HG03432 (cell line): ENCODE data around the gene FHIP1A.
"Not testable (repeated sequence)": the region's sequence is repeated elsewhere in the genome, so short reads cannot be mapped to it uniquely, and the experiment has no call there.

Experiments used
- ATAC-seq: cut with Tn5 transposase; IDR thresholded peaks from one replicate; pipeline ENCODE4 v1.9.1; 2021; ENCODE audit warnings: mild to moderate bottlenecking, moderate library complexity; ENCODE audit not compliant: unreplicated experiment

FHIP1A gene

DNA sequence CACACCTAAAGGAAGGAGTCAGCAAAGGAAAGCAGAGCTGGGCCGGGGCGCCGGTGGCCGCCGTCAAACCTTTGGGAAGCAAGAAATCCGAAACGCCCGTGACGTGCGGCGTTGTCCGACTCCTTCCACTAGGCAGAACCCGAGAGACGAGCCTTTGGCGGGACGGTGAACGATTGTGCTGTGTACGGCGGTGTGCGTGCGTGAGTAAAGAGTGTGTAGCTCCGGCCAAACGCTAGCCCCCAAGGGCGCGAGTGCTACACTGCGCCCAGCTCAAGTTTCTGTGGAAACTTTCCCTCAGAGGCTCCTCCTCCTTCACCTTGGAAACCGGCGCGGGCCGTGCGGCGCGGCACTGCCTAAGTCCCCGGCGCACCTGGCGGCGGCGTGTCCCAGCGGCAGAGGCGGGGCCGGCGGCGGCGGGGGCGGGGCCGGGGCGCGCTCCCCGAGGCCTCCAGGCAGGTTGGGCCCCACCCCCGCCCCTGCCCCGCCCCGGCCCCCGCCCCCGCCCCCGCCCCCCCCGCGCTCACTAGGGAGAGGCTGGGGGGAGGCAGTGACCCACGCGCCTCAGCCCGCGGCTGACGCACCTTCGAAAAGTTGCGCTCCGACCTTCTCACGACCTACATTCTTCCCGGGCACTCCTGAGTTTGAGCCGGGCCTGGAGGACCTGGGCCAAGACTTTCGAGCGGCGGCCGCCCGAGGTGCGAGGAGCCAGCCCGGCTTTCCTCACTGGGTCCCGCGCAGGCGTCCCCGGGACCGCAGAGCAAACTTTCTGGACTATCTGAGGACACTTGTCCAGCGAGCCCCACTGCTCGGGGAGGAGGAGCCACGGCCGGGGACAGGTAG is at the start of gene FHIP1A:
Gene FHIP1A (plus strand): TSS at position 547 of the 840 bp plus-strand sequence. CDS start 157,084 bp downstream, outside the sequence.
- peak; percentile 77 for ATAC-seq

DNA sequence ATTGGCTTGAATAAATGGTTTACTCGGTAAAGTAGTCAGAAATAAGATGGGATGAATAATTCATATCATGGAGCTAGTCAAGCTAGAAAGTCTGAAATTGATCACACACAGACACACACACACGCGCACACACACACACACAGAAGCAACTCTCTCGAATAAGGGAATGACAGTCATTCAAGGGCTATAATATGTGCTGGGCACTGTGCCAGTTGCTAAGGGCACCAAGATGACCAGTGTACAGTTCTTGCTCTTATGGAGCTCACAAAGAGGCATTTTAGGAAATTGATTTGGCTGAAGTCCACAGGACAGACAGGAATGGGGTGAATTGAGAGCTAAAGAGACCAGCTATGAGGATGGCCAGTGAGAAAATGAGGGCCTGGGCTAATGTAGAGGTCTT is 49.4 kb upstream of the FHIP1A start:
- no peak for ATAC-seq

DNA sequence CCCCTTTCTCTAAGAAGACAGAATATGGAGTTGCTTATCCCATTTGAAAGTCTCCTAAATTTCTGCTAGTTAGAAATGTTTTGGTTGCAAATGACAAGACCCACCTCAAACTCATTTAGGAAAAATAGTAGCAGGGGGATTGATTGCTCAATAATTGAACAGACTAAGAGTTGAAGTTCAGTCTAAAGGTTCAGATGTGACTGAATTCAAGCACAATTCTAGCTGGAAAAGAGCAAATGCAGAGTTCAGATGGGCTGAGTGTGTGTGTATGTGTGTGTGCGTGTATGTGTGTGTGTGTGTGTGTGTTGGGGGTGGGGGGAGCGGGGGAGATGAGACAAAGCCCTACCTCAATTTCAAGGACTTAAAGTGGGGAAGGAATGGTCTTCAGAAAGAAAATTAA is 47.9 kb upstream of the FHIP1A start:
- no peak for ATAC-seq

DNA sequence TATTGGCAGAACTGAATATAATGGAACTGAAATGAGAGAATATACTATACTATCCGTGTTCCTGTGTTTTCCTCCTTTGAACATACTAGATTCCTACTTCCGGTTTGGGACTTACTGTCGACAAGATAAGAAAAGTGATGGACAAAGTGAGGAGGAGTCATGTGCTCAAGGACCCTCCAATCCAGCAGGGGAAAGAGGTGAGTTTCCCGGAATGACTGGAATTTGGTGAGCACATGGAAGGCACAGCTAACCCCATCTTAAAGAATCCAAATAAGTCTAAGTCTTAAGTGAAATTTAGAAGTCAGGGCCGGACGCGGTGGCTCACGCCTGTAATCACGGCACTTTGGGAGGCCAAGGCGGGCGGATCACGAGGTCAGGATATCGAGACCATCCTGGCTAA is 47.0 kb upstream of the FHIP1A start:
- ATAC-seq, result no peak

DNA sequence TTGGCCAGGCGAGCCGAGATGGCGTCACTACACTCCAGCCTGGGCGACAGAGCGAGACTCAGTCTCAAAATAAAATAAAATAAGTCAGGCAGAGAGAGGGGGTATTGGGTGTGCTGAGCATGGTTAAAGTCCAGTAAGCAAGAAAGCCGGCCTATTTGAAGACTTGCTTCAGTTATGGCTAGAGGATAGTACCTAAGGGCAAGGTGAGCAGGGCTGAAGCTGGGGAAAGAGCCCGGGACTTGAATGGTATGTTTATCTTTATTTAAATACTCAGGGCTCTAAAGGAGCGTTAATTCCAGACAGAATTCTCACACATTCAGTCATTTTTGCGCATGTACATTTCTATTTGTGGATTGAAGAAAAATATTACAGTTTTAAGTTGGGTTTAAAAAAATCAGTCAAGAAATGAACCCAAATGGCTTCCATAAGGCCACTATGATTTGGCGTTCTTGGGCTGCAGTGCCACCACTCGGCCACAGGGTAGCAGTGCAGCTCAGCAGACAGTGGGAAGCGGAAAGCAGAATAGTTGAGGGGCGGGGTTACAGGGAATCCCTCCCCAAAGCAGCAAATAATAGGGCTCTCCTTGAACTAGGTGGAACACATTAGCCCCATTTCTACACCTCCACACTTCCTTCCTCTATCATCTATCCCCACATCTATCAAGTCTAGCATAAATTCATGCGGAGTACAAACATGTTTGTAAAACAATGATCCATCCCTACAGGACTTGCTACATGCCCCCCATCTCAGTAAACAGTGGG is 46.4 kb upstream of the FHIP1A start:
- ATAC-seq, result peak; percentile 98

DNA sequence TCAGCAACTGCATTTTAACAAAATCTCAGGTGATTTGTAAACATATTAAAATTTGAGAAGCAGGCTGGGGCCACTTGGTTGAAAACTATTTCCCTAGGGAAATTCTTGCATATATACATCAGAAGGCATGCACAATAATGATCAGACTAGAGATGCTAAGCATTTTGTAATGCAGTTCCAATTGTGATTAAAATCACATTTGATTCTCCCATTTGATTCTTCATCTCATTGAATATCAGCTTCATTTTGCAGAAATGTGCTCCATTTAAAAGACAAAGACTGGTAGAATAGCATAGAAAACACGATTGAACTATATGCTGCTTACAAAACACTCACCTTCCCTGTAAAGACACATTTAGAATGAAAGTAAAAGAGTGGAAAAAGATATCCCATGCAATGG is 32.4 kb upstream of the FHIP1A start:
- no peak for ATAC-seq

DNA sequence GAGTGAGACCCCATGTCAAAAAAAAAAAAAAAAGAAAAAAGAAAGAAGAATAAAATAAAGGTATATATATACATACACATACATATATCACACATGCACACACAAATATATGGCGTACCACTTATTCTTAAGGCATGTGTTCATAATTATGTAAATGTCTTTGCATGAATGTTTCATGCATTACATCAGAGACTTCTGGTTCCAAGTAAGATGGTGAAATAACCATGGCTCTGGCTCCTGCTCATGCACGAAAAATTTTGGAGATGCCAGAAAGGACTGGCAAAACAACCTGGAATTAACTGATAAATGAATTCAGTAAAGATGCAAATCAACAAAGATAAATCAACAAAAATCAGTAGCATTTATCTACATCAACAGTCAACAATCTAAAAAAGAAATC is 19.7 kb upstream of the FHIP1A start:
- ATAC-seq, result no peak

DNA sequence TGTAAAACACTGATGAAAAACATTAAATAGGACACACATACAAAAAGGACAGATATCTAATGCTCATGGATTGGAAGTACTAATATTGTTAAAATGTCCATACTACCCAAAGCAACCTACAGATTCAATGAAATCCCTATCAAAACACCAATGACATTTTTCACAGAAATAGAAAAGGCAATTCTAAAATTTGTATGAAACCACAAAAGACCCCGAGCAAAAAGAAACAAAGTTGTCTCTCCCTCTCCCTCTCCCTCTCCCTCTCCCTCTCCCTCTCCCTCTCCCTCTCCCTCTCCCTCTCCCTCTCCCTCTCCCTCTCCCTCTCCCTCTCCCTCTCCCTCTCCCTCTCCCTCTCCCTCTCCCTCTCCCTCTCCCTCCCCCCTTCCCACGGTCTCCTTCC is 19.2 kb upstream of the FHIP1A start:
- not testable (repeated sequence) for ATAC-seq

DNA sequence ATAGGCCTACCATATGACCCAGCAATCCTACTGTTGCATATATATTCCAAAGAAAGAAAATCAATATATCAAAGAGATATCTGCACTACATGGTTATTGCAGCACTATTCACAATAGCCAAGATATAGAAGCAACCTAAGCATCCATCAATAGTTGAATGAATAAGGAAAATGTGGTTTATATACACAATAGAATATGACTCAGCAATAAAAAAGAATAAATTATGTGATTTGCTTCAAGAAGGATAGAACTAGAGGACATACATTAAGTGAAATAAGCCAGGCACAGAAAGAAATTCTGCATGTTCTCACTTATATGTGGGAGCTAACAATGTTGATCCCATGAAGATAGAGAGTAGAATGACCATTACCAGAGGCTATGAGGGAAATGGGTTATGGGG is 13.1 kb upstream of the FHIP1A start:
- ATAC-seq, result no peak

DNA sequence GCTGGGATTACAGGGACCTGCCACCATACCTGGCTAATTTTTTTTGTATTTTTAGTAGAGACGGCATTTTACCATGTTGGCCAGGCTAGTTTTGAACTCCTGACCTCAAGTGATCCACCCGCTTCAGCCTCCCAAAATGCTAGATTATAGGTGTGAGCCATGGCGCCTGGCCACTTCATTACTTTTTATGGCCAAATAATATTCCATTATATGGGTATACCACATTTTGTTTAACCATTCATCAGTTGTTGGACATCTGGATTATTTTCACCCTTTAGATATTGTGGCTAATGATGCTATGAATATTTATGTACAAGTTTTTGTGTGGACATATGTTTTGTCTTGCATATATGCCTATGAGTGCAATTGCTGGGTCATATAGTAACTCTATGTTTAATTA is 8.6 kb upstream of the FHIP1A start:
- ATAC-seq, result no peak

DNA sequence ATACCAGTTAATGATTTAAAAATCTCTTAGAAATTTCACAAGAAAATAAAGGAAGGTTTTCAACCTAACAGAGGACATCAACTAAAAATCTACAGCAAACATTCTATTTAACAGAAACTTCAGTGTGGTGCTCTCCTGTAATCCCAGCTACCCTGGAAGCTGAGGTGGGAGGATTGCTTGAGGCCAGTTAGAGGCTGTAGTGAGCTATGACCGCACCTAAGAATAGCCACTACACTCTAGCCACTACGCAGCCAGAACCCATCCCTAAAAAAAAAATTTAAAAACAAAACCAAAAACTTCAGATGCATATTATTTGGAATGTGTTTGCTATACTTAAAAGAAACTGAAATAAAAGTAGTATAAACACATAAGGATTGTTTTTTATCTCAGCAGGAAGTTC is 7.2 kb upstream of the FHIP1A start:
- no peak for ATAC-seq

DNA sequence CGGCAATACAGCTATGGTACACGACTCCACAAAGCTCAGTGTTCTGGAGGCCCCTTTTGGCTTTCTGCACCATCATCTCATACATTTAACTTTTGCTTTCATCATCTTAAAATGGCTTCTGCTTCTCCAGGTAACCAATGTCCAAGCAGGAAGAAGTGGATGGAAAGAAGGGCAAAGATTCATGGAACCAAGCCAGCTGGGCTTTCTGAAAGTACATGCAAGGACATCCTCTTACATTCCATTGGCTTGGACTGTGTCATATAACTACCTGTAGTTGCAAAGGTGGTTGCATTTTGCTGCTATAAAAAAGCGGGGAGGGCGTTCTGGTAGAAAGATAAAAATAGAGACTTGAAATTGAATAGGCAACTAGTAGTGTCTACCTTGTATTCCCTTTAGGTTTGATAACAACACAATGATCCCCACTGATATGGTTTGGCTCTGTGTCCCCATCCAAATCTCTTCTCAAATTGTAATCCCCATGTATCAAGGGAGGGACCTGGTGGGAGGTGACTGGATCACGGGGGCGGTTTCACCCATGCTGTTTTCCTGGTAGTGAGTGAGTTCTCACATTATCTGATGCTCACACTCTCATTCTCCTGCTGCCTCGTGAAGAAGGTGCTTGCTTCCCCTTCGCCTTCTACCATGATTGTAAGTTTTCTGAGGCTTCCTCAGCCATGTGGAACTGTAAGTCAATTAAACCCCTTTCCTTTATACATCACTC is 6.7 kb upstream of the FHIP1A start:
- ATAC-seq, result no peak

DNA sequence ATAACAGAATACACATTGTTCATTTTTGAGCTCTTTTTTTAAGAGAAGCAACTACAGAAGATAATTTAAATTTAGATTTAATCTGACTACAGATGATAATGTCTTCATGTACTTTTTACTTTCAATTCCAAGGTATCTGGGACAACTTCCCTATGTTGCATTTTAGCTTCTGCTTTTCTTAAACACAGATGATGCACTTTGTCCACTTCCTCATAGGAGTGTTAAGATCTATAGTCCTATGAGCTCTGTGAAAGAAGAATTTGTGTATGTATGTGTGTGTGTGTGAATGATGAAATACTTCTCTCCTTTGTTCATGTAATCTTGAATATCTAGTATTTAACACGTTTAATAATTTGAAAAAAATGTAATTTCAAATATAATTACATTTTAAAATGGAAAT is 5.3 kb upstream of the FHIP1A start:
- no peak for ATAC-seq

DNA sequence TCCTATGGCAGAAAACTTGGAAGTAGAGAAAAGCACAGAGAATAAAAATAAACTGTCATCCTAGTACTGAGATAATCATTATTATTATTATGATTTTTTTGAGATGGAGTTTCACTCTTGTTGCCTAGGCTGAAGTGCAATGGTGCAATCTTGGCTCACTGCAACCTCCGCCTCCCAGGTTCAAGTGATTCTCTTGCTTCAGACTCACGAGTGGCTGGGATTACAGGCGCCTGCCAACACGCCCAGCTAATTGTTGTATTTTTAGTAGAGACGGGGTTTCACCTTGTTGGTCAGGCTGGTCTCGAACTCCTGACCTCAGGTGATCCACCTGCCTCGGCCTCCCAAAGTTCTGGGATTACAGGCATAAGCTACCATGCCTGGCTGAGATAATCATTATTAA is 4.2 kb upstream of the FHIP1A start:
- not testable (repeated sequence) for ATAC-seq

DNA sequence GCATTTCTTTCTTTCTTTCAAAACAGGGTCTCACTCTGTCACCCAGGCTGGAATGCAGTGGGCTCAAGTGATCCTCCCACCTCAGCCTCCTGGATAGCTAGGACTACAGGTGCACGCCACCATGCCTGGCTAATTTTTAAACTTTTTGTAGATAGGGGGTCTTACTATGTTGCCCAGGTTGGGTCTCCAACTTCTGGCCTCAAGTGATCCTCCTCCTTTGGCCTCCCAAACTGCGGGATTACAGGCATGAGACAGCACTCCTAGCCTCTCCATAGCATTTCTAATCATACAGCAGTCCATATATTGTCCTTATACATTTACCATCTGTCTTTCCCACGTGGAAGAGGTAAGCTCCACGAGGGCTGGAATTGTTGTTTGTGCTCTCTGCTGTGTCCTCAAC is 2.0 kb upstream of the FHIP1A start:
- ATAC-seq, result no peak

DNA sequence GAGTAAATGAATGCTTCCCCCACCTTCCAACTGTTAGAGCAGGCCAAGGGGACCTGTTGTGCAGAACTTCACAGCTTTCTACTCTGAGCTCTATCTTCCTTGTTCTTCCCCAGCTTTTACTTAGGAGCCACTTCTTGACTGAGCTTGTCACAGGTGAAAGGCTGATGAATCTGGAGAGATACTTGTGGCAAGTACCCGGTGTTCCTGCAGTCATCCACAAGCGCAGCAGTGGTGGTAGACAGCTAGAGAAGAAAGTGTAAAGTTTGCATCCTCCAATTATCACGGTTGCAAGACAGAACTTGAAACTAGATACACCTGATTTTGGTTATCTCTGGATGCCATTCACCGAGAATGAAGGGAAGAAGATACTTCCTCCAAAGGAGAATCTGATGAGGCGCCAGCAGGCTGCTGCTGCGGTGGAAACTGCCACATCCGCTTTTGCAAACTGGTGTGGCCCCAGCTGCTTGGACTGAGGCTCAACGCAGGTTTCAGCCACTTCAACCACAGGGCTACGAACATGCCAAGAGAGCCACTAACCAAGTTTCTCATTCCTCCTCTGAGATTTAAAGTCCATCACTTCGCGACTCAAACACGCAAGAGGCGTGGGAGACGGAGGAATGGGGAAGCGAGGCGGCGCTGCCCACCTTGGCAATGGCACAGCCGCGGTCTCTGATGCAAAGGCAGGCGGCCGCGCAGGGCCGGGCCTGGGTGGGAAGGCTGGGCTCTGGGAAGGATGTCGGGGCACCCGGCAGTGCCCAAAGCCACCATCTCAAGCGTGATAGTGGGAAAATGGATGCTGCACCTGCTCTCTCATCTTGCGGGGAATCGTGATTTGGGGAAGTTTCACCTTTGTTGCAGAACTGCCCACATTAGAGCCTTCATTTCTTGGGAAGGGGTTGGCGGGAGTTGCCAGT is 1.3 kb upstream of the FHIP1A start:
- peak; percentile 82 for ATAC-seq

DNA sequence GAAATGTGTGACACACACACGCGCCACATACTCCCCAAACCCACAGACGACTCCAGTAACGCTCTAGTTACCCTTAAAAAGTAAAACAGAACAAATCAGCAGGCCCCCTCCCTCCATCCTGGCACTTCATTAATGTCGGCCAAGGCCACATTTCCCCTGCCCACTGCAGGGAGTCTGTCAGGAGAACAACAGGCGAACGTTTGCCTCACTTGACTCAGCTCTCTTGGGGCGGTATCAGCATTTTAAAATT is 671 bp upstream of the FHIP1A start:
- ATAC-seq, result no peak

DNA sequence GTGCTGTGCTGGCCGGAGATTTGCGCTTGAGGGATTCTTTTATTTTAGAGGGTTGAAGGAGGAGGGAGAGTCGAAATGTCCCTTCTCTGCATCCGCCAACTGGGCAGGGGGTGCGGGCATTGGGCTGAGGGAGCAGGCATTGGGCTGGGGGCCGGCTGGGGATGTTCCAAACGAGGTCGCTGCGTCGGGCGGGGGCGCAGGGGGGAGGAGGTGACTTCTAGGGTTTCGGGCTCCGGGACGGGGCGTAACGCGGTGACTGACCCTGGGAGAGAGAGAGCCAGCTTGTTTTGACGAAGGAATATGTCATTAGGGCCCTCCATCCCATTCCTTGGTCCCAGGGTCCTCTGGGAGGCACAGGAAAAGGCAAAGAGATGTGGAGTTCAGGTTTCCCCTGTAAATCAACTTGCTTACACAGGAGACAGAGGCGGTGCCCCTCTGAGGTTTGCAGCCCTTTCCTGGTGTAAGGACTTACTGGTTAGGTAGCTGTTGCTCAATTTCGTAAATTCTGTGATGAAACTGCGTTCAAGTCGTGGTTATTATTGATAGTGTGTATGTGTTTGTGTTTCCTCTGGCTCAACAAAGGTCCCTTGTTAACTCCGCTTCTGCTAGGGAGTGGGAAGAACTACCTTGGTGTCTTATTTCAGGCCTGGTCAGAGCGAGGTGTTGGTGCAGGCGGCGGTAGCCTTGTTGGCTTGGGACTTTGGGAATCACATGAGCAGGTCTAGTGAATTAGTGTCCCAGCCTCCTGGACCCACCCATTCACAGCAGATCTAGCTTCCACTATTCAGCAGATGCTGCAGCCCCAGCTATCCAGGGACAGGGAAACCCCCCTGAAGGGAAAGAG is 716 bp downstream of the FHIP1A start:
- ATAC-seq, result no peak

DNA sequence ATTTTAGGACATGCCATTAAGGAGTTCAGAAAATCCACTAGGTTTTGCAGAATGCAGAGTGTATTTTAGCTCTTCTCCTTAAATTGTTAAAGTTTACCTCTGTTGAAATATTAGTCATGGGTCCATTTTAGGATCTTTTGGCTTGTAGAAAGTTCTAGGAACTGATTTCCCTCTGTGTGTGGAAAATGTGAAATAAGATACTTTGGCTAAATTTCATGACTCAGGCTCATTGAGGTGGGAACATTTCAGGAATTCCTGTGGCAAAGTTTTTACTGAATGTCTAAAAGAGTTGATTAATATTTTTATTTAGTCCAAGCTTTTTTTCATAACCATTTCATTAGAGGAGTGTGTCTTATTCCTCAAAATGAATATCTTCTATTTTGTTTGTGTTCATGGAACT is 7.0 kb downstream of the FHIP1A start:
- no peak for ATAC-seq

DNA sequence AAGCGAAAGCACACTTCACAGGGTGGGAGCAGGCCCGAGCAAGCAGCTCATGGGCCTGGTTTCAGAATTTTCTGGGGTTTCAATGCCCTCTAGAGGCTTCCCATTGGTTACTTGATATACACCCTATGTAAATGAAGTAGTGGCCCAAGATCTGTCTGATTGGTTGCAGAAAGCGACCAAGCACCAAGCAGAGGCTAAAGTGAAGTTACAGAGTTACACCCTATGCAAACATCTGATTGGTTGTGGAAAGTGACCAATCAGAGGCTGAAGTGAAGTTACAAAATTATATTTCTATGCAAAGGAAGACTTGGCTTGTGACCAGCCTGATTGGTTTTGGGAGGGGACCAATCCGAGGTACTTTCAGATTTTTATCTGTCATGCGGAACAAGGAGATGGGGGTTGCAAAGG is 8.2 kb downstream of the FHIP1A start:
- no peak for ATAC-seq
